HS-5 (cell line): ENCODE results near the gene GABRR1.
A peak's percentile ranks its signal among the peaks of the same experiment; 100 is the strongest.
"Not testable (repeated sequence)": the region's sequence is repeated elsewhere in the genome, so short reads cannot be mapped to it uniquely, and the experiment has no call there.

ENCODE experiments used
- DNase-seq: peaks from one replicate; pipeline ENCODE4 v3.0.0-alpha.2; 2012; ENCODE audit warnings: low read depth

The GABRR1 gene

DNA sequence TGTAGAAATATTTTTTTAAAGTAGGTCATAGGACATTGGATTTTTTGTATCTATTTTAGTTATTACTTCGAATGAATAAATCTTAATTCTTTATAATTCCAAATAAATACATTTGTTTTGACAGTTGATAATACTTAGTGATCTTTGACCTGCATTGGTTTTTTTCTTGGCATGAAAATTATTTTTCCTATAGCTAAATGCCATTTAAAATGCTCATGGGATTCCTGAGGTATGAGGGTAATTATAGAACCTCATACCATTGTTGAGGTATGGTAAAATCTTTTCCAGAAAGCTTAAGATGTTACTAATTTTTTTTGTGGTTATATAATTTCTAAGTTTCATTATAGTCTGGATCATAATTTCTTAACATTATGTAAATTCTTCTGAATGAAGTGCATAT lies 63.0 kb downstream of the GABRR1 start:
- DNase-seq = peak; percentile 56

DNA sequence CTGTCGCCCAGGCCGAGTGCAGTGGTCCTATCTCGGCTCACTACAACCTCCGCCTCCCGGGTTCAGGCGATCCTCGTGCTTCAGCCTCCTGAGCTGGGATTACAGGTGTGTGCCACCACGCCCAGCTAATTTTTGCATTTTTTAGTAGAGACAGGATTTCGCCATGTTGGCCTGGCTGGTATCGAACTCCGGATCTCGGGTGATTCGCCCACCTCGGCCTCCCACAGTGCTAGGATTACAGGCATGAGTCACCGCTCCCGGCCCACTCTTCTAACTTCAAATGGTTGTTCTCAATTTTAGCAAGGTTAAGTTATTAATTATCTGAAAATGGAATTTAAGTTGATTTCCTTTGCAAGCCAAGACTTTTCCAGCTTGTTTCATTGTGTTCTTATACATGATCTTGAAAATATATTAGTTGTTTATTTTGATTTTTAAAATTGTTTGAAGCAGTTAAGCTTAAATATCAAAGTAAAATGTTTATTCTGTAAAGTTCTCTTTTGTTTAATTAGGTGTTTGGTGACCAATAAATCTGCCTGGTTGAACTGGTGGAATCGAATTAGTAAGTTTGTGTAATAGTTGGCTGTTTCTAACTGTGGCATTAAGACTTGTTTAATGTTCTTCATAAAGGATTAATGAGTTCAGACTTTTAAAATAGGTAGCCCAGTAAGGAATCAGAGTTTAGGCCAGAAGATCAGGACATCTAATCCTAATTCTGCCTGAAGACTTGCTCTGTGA lies 69.0 kb downstream of the GABRR1 start:
- DNase-seq = no peak

DNA sequence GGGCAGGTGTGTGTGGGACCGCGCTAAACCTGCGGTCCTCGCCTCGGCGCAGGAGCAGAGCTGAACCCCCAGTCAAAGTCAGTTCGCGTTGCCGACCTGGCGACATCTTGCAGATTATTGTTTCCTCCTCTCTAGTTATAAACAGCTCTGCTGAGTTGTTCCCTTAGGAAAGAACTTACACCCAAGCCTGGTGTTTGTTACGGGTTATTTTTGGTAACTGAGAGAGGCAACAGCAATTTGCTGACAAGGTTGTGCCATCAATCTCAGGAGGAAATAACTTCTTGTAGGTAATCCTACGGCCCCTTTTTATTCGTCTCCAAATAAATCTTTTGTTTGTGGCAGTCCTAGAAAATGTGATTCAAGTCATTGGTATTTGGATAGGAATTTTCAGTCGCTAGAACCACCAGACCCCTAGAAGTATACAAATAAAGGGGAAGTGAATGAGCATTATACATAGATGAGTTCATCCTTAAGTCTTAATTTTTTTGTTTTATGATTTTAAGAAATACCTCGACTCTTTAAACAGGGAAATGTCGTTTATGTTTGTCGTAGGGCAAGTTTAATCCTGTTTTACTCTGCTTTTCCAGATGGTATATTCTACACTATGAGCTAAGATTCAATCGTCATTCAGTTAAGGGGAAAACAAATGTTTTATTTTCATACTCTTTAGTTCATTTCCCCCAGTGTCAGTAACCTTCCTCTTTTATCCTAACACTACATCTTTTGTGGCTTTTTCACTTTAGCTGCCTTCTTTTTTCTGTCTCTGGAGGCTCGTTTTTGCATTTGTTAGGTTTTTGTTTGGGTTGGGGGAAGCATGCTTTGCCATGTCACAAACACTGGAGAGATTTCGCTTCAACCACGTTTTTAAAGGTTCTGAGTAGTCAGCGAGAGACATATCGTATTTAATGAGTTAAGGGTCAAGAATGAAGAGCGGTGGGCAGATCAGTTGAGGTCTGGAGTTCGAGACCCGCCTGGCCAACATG lies 70.1 kb downstream of the GABRR1 start:
- DNase-seq = peak; percentile 60

DNA sequence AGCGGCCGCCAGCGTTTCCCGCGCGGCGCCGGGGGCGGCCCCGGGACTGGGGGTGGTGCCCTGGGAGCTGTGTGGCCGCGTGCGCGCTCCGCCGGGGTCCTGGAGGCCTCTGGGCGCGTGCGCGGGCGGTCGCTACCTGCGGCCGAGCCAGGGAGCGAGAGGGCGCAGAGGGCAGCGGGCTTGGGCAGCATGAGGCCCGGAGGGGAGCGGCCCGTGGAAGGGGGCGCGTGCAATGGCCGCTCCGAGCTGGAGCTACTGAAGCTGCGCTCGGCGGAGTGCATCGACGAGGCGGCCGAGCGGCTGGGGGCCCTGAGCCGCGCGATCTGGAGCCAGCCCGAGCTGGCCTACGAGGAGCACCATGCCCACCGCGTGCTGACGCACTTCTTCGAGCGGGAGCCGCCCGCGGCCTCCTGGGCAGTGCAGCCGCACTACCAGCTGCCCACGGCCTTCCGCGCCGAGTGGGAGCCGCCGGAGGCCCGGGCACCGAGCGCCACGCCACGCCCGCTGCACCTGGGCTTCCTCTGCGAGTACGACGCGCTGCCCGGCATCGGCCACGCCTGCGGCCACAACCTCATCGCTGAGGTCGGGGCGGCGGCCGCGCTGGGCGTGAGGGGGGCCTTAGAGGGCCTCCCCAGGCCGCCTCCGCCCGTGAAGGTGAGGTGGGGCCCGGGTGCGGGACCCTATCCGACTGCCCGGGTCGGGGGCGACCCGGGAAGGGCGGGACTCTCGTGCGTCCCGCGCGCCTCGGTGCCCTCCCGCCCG lies 71.0 kb downstream of the GABRR1 start, which contains the start of gene PM20D2:
Gene PM20D2 (plus strand): TSS at position 100 of the 762 bp plus-strand sequence. CDS start 90 bp downstream, at position 190.
- no peak for DNase-seq

DNA sequence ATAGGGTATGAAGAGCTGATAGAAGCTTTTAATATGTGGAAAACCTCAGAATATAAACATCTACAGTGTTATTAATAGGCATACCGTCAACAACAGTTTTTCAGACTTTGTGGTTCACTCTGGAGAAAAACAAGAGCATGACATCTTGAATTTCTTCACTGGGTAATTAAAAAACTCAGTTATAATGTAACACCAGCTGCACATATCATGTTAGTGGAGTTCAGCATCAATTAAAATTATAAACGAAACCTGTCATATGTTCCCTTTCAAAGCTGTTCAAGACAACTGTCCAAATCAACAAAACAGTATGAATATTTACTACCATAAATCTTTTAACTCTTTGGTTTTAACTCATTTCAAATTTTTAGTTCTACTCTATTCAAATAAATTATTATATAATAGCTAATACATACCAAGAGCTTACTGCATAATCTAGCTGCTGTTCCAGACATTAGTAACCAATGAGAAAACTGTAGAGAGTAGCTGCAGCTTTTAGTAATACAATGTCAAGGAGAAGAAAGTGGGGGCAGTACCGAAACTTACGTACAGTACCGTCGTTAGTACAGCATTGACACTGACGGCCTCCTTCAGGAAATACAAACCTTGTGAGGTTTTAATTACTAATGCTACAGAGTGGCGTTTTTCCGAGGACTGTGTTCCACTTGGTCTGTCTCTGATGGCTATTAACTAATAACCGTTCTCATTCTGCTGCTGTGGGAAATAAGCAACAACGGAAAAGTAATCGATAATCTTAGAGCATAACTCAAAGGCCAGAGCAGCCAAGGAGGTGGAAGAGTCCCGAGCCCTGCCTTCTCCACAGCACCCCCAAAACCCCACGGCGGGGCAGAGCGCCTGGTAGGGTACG lies 71.8 kb downstream of the GABRR1 start:
- no peak for DNase-seq

DNA sequence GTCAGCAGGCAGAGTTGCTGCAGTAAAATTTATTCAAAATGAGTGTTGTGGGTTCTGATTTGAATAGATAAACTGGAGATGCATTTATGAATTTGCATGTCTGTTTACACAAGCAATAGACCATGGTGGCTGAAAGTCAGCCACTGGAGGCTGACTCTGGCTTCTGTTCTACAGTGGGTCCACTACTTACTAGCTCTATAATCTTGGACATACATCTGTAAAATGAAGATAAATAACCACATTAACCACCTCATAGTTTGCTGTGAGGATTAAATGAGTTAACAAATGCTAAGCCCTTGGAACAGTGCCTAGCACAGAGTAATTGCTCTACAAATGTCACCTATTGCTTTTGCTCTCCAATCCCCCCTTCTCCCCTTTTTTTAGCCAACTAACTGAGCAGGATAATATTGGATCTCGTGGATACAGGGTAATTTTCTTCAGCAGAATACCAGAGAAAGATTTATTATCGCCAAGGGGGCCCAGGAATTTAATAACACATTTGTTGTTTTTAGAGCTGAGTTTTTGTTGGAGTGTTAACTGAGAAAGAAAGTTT lies 72.7 kb downstream of the GABRR1 start:
- DNase-seq = no peak

DNA sequence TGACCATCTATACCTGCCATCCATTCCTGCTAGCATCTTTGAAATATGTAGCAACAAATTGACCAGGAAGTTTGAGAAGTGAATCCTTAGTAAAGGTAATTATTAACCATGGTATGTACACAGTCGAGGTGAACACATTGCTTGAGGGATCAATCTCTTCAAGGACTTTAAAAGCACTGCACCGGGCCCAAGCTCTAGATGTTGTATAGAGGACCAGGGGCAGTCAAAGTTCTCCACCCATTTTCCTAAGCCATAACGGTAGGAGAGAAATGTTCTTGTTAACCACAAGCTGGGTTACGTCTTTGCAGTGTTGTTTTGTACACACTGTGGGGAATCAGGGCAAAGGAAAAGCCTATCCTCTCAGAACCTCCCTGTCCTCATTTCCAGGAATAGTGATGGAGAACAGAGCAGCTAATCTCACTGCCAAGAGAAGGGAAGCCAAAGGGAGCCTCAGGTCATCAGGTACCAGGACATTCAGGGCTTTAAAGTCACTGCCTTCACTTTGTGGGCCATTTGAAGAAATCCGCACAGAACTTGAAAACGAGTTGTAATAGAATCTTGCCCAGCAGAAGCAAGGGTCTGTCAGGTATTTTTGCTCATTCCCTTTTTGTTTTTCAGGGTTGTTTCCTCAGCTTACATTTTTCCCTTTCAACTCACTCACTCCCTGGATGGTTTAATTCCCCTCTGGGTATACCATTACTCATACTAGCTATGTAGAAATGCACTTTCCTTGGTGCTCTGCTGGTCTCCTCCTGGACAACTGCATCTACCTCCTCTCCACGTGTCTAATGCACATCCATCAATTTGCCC lies 76.6 kb downstream of the GABRR1 start:
- DNase-seq = no peak

DNA sequence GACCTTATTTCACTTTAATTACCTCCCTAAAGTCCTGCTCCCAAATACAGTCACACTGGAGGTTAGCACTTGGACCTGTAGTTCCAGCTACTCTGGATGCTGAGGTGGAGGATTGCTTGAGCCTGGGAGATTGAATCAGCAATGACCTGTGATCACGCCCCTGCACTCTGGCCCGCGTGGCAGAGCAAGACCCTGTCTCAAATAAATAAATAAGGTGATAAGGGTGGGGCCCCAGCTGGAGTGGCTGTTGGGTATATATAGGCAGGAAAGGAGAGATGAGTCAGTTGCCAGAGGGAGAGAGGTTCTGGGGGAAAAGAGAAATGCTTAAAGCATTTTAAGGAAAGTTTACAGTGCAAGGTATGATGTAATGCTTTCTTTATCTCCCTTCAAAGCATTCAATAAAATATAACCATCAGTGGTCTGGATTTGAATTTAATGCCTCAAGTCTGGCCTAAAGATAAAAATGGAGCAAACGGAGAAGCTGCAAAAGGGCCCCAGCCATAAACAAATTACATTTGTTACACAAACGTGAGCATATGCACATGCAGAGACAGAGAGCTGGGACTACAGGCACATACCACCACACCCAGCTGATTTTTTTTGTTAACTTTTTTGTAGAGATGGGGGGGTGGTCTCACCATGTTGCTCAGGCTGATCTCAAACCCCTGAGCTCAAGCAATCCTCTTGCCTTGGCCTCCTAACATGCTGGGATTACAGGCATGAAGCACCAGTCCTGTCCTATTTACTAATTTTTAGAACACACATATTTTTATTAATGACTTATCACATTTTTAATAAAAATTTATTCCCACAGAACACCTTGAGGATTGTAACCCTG lies 77.4 kb downstream of the GABRR1 start:
- no peak for DNase-seq

DNA sequence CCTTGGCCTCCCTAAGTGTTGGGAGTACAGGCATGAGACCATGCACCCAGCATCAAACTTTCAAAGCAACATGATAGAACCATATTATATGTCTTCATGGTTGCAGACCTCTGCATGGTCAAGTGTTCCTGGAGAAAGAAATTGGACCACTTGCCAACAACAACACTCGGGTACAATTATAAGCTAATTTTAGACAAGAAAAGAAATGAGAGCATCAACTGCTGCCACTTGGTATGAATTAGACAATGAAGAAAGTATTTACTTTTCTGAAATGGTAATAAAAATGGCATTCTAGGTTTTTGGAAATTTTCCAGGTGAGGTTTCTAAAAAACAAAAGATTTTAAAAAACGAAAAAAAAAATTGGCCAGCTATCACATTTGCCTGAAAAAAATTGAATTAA lies 79.0 kb downstream of the GABRR1 start:
- no peak for DNase-seq

DNA sequence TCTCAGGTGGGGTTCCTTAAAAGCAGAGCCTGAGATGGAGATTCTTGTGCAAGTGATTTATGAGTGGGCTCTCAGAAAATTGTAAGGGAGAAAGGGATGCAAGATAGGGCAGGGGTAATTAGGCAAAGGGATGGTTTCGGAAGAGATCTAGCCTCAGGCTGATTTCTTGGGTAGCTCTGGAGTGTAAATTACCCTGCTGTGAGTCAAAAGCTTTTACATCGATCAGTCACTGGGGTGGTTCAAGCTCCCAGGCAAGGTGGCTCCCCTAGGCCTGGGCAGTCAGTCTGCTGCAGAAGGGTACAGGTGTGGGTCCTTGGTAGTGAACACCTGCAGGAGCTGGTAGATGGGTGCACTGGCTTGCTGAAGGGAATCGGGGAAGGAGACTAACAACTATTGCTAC lies 82.4 kb downstream of the GABRR1 start:
- DNase-seq = no peak

DNA sequence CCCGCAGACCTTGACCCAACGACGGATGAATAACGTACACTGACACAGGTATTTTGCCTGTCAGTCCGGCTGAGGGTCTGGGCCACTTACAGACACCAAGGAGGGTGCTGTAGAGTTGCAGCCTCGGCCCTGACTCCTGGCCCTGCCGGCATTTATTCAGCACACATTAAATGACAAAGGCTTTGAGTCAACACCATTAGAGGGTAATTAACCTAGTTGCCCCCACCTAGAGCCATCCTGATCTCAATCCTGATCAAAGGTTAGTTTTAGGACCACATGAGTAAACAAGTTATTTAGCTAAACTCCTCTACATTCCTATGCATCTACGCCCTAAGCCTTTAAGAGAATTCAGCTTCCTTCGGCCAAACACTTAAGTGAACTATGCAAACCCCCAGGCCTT lies 83.2 kb downstream of the GABRR1 start:
- no peak for DNase-seq

DNA sequence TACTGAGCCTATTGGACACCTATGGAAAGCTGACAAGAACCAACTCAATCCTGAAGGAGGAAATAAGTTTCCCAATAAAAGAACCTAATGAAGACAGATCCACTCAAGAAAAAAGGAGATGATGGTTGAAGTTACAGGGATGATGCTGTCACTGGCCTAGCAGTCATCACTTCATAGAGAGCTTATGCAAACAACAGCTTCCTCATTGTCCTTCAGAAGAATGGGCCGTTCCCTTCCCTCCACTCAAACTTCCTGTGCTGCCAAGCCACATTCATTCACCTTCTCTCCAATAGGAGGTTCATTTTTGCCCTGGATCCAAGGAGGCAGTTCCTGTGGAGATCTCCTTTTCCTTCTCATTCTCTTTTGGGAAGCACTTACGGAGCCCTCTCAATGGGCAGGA lies 85.1 kb downstream of the GABRR1 start:
- DNase-seq = no peak

DNA sequence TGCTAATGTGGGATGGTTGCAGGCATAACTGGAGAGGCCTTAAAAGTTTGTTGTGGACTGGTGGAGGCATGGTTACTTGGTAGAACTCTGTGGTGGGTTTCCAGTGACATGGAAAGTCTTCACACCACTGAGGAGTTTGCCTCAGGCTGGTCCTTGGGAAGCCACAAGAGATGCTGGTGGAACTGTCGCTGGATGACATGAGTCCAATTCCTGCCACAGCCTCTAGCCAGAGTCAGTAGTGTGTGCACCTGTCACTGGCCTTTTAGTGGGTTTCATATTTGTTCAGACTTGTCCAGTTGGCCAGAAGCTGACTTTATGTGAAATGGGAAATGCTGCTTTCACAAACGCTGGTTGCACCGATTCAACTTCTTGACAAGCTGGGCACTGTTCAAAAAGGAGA lies 85.6 kb downstream of the GABRR1 start:
- DNase-seq = no peak

DNA sequence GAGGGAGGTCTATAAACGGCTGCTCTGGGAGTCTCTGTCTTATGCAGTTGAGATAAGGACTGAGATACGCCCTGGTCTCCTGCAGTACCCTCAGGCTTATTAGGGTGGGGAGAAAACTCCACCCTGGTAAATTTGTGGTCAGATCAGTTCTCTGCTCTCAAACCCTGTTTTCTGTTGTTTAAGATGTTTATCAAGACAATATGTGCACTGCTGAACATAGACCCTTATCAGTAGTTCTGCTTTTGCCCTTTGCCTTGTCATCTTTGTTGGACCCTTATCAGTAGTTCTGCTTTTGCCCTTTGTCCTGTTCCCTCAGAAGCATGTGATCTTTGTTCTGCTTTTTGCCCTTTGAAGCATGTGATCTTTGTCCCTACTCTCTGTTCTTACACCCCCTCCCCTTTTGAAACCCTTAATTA lies 88.9 kb downstream of the GABRR1 start:
- DNase-seq = not testable (repeated sequence)
